Renal cortex interstitium (tissue), 11 donors: ENCODE measurements around the gene PIK3R4. TPM values are rescaled to one million over a fixed set of nuclear protein-coding genes. Genes with fewer than 3 reads are reported as not detected.
A peak's percentile ranks its signal among the peaks of the same experiment; 100 is the strongest.

Source experiments
- DNase-seq, 11 donors: peaks; one replicate each; pipeline ENCODE4 v3.0.0-alpha.2; 2013; ENCODE audit warnings: low read depth in 9 of 11, low spot score in 4 of 11; ENCODE audit errors: extremely low read depth in 1 of 11
- polyA plus RNA-seq, 3 donors: library from polyadenylated mRNA; unstranded; fragments of 120-200 nt; gene quantifications; one replicate each; pipeline ENCODE4 v1.2.1, GENCODE V29; 2013; ENCODE audit not compliant: insufficient read length in 3 of 3

Gene PIK3R4
- polyA plus RNA-seq, 3 donors = 40.5 to 49.1 (median 47.2) TPM

- no peak for DNase-seq
These were observed 11.1 kb upstream of the PIK3R4 start for GRCh38 chr3:130757611-130758150.

- DNase-seq = peak in 1 of 11 donors; percentile 31
These were observed 9.0 kb upstream of the PIK3R4 start for GRCh38 chr3:130755666-130756065.

- DNase-seq = no peak
These were observed 2.4 kb upstream of the PIK3R4 start for GRCh38 chr3:130748981-130749380.

GRCh38 chr3:130748467-130748861 lies 1.8 kb upstream of the PIK3R4 start:
- DNase-seq = no peak

- no peak for DNase-seq
These were observed 3.3 kb downstream of the PIK3R4 start for GRCh38 chr3:130743354-130743753.

- DNase-seq = no peak
These were observed 4.6 kb downstream of the PIK3R4 start for GRCh38 chr3:130741946-130742610.

GRCh38 chr3:130739848-130740247 lies 6.8 kb downstream of the PIK3R4 start:
- DNase-seq = no peak

- no peak for DNase-seq
These were observed 8.4 kb downstream of the PIK3R4 start for GRCh38 chr3:130738241-130738640.

- no peak for DNase-seq
These were observed 9.0 kb downstream of the PIK3R4 start for GRCh38 chr3:130737622-130738021.

- DNase-seq = no peak
These were observed 13.3 kb downstream of the PIK3R4 start for GRCh38 chr3:130733236-130733875.

GRCh38 chr3:130732501-130732900 lies 14.1 kb downstream of the PIK3R4 start:
- no peak for DNase-seq

- no peak for DNase-seq
These were observed 14.8 kb downstream of the PIK3R4 start for GRCh38 chr3:130731817-130732216.

- DNase-seq = no peak
These were observed 17.5 kb downstream of the PIK3R4 start for GRCh38 chr3:130729154-130729553.

- DNase-seq = no peak
These were observed 18.6 kb downstream of the PIK3R4 start for GRCh38 chr3:130728037-130728436.

GRCh38 chr3:130725746-130726145 lies 20.9 kb downstream of the PIK3R4 start:
- DNase-seq = no peak

- DNase-seq = no peak
These were observed 31.0 kb downstream of the PIK3R4 start for GRCh38 chr3:130715616-130716015.

GRCh38 chr3:130712718-130713423 lies 33.8 kb downstream of the PIK3R4 start:
- no peak for DNase-seq

GRCh38 chr3:130711565-130712324 lies 34.9 kb downstream of the PIK3R4 start:
- no peak for DNase-seq

GRCh38 chr3:130709671-130710070 lies 37.0 kb downstream of the PIK3R4 start:
- DNase-seq = no peak
